ENCODE results near the gene PI3.
A peak's percentile ranks its signal among the peaks of the same experiment; 100 is the strongest.
"Not testable (repeated sequence)": the region's sequence is repeated elsewhere in the genome, so short reads cannot be mapped to it uniquely, and the experiment has no call there.

Gene PI3, protein sequence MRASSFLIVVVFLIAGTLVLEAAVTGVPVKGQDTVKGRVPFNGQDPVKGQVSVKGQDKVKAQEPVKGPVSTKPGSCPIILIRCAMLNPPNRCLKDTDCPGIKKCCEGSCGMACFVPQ

DNA sequence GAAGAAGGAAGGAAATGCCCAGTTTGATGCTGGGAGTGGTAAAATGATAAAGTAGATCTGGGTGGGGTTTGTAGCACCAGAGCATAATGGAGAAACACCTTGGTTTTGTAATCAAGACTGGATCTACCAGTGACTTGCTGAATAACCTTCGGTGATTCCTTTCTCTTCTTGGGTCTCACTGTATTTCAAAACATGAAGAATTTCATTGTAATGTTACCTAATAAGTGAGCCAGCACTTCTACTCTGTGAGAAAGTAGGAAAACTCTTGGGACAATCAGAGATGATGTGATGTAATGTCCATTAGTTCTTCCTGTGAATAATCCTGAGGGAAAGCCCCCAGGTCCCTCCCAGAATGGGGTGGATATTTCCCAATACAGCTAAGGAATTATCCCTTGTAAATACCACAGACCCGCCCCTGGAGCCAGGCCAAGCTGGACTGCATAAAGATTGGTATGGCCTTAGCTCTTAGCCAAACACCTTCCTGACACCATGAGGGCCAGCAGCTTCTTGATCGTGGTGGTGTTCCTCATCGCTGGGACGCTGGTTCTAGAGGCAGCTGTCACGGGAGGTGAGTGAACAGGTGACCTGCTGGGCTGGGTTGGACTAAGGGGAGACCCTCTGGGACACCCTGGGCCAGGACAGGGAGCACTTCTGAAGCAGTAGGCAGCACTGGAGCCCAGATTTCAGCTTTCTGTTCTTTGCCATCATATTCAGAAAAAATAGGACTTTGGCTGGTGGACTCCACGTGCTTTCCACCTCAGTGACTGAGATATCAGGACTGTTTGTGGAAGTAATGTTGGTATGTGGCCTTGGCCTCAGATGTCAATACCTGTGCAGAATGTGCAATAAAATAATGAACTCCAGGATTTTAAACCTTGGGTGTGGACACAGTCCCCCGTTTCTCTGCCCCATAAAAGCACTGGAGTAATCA is at the start of gene PI3:
TSS of gene PI3 (plus strand) at position 469 of the 931 bp plus-strand sequence. CDS start at position 490, 21 bp downstream.
- no peak for DNase-seq

DNA sequence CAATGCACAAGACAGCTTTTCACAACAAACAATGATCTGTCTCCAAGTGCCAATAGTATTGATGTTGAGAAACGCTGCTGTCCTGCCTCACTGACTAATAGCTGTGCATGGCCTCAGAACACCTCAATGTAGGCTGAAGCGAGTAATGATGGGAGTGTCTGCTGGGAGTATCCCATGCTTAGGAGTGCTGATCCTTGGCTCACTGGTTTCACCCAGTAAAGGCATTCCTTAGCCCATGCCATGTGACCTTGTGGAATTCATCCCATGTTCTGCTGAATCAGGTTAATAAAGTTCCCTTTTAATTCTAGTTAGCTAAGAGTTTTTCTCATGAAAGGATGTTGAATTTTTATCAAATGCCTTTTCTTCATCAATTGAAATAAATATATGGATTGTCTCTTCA is 46.6 kb upstream of the PI3 start:
- no peak for DNase-seq

DNA sequence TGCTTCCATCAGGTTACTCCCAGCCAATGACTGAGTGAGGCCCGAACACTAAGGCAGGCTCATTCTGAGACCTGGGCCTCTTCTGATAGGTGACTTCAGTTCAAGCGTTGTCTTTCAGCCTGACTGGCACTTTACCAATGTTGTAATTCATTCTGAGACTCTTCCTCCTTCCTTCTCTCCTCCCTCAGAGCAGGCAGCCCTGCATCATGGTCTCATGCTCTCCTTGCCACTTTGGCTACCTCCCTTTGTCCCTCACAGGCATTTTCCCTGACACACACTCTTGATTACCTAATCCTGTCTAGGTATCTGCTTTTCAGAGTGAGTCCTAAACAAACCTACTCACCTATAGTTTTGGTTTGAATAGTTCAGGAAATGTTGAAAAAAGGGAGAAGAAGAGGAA is 37.8 kb upstream of the PI3 start:
- DNase-seq = no peak

DNA sequence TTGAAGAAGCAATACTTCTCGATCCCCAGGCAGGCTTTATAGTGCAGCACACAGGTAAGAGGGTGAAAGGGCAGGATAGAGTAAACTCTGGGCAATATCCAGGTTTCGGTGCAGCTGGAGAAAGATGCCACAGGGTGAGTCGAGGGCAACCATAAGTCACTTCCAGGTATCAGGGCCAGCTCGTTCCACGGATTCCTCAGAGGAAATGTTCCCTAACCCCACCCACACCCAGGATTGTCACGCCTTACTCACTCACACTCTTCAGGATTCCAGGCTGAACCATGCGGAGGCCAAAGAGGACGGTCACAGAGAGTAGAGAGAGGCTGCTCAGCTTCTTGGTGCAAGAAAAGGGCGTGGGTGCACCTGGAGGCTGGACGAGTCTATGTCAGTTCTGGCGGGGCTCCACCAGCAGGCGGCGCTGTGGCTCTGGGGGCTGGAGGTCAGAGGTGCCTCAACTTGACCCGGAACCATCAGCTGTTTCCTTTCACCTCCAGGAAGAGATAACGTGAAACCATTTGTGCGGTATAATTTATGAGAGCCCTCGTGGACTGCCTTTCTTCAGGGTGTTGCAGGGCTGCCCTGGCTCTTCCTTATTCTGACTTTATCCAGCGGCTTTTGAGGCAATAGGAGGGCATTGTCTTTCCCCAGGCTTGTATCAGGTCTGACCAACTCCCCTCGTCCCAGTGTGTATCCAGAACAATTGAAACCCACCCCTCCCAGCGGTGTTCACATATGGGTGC is 36.0 kb upstream of the PI3 start:
- DNase-seq = peak; percentile 5 to 35

DNA sequence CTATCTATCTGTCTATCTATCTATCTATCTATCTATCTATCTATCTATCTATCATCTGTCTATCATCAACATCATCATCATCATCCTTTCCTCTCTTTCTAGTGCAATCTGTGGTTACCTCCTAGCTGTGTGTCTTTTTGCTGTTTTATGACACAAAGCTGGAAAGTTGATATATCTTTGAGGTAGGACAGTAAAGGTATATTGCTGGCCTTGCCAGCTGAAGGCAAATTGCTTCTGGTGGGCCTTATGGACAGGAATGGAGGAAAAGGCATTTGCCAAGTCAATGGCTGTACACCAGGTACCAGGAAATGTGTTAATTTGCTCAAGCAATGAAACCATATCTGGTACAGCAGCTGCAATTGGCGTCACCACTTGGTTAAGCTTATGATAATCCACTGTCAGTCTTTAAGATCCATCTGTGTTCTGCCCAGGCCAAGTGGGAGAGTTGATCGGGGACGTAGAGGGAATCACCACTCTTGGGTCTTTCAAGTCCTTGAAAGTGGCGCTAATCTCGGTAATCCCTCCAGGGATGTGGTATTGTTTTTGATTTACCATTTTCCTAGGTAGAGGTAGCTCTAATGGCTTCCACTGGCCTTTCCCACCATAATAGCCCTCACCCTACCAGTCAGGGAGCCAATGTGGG is 34.8 kb upstream of the PI3 start:
- DNase-seq = not testable (repeated sequence)

DNA sequence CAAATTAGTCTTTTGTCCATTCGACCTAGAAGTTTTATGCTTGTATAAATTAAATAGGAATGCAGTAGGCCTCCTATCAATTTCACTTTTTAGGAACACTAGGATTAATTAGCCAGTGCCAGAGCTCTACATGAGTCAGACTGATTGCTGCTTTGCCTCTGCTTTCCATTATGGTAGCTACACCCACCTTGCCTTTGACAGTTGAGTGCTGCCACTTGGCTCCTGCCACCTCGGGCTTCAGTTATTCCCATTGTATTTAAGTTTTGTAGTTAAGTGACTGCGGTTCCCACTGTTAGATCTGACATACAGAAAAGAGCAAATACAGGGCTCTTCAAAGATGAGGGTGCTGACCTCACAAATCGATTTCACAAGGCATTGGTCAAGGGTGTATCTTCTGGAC is 33.9 kb upstream of the PI3 start:
- no peak for DNase-seq

DNA sequence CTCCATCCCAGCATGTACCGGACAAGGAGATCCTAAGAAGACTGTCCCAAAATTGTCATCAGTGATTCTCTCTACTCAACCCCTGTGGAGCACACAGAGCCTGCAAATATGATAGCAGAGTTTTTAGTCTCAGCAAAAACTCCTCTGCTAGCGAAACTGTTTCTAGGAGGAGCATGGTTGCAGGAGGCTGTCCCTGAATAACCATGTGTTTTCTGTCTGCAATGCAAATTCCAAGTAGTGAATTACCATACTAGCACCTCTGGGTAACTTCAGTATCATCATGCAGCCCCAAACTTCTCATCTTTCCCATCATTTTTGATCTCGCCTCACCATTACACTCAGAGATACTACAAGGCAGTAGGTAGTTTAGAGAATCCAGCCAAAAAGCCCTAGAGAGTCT is 25.6 kb upstream of the PI3 start:
- no peak for DNase-seq

DNA sequence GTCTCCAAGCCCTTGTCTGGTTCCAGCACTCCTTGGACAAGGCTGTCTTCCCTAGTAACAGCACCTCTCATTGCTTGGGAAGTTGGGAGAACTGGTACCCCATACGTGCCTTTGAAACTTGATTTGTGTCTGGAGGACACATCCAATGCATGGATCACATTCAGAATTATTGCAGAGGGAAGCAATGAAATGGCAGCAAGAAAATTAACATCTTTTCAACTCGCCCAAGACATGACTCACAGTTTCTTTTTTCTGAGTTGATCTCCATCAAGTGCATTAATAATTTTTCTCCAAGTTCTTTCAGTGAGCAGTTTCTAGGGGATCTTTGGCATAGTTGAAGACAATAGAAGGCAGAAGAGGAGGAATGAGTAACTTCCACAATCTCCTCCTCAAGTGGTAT is 22.3 kb upstream of the PI3 start:
- no peak for DNase-seq

DNA sequence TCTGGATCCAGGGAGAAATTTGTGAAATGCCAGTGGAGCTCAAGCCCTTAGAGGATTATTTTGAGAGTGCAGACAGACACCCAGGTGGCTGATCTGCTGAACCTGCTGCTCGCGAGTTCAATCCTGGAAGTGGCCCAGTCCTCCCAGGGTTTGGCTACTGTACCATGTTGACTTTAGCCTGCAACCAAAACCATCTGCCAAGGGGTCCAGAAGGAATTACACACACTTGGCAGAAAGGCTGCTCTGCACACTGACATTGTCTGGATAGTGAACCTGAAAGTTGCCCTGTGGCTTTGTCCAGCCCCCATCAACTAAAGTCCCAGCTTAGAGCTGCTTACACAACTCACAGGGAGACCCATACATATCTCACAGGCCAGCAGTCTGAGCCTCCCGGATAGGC is 21.6 kb upstream of the PI3 start:
- no peak for DNase-seq

DNA sequence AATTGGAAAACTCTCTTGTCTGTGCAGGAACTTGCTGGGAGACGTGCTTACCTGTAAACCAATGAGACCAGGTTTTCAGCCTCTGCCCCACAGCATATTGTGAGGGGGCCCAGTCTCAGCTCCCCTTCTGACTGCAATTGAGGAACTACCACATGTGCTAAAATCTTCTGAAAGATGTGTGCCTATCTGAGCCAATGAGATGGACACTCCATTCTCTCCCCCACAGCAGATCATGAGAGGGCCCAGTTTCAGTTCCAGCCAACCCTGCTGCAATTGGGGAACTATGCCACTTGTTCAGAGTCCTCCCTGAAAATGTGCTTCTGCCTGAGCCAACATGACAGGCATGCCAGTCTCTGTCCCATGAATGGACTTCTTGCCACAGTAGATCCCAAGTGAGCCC is 20.9 kb upstream of the PI3 start:
- DNase-seq = no peak

DNA sequence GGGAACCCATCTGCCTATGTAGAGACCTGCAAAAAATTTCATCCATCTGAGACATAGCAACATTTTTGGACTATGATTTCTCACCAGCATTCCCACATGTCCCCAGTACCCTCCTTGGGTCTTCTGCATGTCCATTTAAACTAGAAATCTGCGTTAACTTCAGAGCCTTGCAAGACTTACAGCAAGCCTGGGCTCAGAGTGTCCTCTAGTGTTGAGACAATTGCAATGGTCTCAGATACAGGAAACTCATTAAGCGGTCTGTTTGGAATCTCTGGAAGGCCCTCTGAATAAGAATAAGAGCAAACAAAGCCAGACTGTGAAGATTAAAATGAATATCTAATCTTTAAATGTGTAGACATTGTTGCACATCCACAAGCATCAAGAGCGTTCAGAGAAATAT is 20.5 kb upstream of the PI3 start:
- DNase-seq = no peak

DNA sequence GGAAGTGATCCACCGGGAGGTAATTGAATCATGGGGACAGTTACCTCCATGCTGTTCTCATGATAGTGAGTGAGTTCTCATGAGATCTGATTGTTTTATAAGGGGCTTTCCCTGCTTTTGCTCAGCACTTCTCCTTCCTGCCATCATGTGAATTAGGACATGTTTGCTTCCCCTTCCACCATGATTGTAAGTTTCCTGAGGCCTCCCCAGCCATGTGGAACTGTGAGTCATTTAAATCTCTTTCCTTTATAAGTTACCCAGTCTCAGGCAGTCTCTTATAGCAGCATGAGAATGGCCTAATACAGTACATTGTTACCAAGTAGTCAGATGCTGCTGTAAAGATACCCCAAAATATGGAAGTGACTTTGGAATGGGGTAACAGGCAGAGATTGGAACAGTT is 19.9 kb upstream of the PI3 start:
- DNase-seq = not testable (repeated sequence)

DNA sequence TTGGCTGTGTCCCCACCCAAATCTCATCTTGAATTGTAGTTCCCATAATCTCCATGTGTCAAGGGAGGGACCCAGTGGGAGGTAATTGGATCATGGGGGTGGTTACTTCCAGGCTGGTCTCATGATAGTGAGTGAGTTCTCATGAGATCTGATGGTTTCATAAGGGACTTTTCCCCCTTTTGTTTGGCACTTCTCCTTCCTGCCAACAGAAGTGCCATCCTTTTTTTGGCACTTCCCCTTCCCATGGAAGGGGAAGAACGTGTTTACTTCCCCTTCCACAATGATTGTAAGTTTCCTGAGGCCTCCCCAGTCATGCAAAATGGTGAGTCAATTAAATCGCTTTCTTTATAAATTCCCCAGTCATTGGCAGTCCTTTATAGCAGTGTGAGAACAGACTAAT is 18.0 kb upstream of the PI3 start:
- DNase-seq = no peak

DNA sequence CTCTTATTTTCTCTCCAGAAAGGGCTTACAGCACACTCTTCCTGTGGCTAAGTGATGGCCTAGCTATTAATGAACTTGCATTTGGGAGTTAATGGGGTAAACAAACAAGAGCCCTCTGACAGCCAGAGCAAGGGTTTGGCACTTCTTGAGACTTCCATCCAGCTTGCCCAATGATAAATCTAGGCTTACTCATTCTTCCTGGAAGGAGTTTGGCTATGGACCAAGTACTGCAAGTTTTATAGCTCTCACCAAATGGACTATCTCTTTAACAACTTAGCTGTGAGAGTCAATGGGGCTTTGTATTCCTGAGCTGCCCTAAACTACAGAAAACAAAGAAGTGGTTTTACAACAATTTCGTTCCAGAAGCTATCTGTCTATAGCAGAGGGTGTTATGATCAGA is 16.7 kb upstream of the PI3 start:
- DNase-seq = no peak

DNA sequence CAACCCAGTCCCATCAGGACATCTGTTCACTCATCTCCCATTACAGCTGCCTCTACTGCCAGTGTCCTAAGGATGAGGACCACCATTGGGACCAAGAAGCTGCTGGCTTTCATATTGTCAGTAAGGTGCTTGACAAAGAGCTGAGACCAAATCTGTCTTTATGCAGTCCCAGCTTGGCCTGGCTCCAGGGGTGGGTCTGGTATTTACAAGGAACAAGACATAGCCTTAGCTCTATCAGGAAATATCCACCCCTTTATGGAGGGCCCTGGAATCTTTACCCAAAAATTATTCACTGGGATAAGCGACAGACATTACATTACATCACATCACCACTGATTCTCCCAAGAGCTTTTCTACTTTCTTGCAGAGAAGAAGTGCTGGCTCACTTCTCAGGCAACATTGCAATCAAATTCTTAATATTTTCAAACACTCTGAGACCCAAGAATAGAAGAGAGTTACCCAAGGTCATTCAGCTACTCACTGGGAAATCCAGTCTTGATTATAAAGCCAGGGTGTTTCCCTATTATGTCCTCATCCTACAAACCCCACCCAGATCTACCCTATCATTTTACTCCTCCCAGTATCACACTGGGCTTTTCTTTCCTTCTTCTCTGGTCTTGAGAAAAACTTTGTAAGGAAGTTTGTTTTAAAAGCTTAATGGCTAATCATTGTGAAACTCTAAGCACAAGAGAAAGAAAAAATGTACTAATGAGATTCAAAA is 11.5 kb upstream of the PI3 start:
- DNase-seq = no peak

DNA sequence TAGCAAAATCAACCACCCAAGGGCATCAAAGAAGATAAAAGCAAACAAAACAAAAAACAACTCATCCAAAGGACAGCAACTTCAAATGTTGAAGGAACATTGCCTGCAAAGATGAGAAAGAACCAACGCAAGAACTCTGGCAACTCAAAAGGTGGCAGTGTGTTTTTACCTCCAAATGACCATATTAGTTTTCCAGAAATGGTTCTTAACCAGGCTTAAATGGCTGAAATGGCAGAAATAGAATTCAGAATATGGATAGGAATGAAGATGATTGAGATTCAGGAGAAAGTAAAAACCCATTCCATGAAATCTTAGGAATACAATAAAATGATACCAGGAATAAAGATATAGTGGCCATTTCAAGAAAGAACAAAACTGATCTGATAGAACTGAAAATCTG is 9.8 kb upstream of the PI3 start:
- no peak for DNase-seq

DNA sequence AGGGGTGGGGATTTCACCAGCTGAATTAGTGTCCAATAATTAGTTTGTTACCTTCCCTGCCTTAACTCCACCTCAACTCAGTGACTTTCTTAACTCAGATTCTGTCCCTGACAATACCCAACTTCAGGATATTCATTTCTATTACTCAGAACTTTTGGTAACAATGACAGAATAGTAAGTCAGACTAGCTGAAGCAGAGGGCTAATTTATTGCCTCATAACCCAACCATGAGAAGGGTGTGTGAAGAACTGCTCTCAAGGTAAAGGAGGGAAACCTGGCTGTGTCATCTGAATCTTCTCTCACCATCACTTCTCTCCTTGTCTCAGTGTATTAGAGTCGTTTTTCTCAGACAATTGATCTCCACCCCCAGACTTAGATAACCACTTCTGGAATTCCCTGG is 1.2 kb upstream of the PI3 start:
- DNase-seq = no peak

DNA sequence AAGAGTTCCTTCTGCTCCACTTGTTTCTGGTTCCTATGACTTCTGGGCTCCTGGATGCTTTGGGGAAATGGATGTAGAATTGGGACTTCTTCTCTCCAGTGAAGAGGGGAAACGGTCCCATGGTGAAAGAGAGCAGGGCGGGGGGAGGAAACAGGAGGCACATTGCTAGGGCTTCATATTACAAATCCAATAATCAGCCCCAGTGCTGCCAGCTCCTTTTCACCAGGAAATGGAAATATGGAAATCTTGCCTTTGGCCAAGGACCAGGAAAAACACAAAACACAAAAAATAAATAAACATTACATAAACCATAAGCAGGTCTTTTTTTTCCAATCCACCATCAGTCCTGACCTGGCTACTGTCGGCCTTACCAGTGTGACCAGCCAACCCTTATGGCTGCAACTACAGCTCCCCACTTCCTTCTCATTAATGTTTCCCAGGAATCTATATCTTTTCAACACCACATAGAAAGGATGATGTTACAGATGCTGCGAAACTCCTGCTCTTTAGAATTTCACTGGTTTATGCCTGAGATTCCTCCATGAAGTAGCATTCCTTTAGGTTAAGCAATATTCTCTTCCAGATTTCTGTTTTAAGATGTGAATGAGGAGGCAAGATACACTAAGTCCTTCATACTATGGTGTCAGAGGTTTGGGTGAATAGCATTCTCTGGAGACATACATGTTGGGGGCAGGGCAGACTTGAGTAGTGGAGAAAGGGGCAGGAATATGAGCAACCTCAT is 2.0 kb downstream of the PI3 start:
- no peak for DNase-seq

DNA sequence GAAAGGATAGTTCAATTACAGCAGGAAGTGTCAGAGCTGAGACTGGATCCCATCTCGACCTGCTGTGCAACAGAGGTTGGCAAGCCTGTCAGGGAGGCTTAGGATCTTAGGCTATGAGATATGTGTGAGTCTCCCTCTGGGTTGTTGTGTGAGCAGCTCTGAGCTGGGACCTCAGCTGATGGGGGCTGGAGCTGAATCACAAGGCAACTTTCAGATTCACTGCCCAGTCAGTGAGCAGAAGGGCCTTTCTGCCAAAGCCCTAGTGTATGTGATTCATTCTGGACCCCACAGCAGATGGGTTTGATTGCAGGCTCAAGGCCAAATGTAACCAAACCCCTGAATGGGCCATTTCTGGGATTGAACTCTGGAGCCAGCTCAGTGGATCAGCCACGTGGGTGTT is 4.5 kb downstream of the PI3 start:
- DNase-seq = no peak

DNA sequence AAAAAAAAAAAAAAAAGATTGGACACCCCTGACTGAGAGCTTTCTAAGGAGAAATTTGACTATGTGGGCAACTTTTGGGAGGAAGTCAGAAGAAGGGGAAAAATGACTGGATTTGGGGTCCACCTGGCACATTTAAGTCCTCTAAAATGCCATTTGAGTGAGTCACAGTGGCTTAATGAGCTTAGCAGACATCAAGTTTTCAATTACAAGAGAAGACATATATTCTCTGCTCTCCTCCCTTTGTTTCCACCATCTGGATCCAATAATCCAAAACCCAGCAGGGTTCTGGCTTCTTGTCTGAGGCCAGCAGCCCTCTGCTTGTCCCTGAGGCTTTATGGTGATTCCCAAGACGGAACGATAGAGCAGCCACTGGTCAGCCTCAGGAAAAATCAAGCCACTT is 6.9 kb downstream of the PI3 start:
- DNase-seq = no peak

DNA sequence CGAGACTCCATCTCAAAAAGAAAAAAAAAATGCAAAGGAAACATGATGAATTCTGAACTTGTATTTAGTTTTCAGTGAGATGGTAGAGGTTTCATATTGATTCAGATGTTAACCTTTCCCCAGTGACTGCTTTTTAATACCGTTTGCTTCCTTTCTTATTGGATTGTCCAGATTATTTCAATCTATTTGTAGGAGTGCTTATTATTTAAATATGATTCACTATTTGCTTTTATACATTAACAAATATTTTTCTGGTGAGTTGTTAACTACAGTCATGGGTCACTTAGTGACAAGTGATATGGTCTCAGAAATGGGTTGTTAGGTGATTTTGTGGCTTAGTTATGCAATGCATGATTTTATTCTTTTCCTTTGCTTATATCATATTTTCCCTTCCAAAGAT is 8.4 kb downstream of the PI3 start:
- DNase-seq = no peak

DNA sequence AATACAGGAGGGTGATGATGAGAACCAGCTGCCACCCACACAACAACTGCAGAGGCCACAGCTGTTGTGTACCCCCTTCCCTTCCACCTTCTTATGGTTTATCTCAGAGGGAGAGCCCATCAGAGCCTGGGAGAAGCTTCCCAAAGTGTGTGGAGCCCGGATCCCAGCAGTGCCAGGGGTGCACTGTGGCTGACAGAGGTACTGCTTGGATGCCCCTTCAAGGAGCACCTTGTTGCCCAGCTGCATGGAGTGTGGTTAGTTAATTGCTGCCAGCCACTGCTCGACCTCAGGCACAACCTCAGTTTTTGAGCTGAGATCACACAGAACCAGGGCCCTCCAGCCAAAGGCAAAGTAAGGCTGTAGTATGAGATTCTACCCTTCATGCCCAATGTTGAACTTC is 13.0 kb downstream of the PI3 start:
- DNase-seq = no peak
